Lower lobe of right lung (tissue), 2 donors: ENCODE data around the gene AHNAK2. TPM values are rescaled to one million over a fixed set of nuclear protein-coding genes. Genes with fewer than 3 reads are reported as not detected.

Source experiments
- ATAC-seq, 2 donors: fragments of 200-7000 bp; cut with Tn5 transposase; one replicate each; pipeline ENCODE4 v1.9.1; 2020 to 2022; ENCODE audit warnings: mild to moderate bottlenecking in 2 of 2, moderate library complexity in 2 of 2
- DNase-seq: peaks from one replicate; pipeline ENCODE4 v3.0.0-alpha.2; 2020
- H3K27ac ChIP-seq: fragments of 200-600 bp; one replicate; pipeline ENCODE4 v1.8.0; 2022
- H3K27me3 ChIP-seq: fragments of 200-600 bp; one replicate; pipeline ENCODE4 v1.8.0; 2022; ENCODE audit warnings: low read depth
- H3K36me3 ChIP-seq: fragments of 200-600 bp; one replicate; pipeline ENCODE4 v1.8.0; 2022; ENCODE audit warnings: mild to moderate bottlenecking
- H3K4me1 ChIP-seq: fragments of 200-600 bp; one replicate; pipeline ENCODE4 v1.8.0; 2022
- H3K4me3 ChIP-seq: fragments of 200-600 bp; one replicate; pipeline ENCODE4 v1.8.0; 2022; ENCODE audit warnings: mild to moderate bottlenecking
- H3K9me3 ChIP-seq: fragments of 200-600 bp; one replicate; pipeline ENCODE4 v1.8.0; 2022
- intact Hi-C: fragments of 100-400 bp; cut with DNase I; formaldehyde crosslinking; loops from one replicate; pipeline ENCODE4 v1.11.0; 2022
- total RNA-seq: library from RNA; stranded (reverse); fragmentation: NEBNext Ultra II Directional; extraction: Animal tissue kit (Norgen Biotek cat#: 25700); gene quantifications from one replicate; pipeline ENCODE4 v1.2.1, GENCODE V29; 2021
- TF ChIP-seq, protein P1 (sequence below): fragments of 200-600 bp; IDR thresholded peaks from one replicate; pipeline ENCODE4 v1.8.0; 2022; ENCODE audit warnings: antibody characterized with exemption, mild to moderate bottlenecking
- donor health status: DM: no; HTN: yes; CAD: no; lungs with severe emphysema.

AHNAK2 gene
- total RNA-seq, 1 donor from 2014 or later = 10.8 TPM

DNA sequence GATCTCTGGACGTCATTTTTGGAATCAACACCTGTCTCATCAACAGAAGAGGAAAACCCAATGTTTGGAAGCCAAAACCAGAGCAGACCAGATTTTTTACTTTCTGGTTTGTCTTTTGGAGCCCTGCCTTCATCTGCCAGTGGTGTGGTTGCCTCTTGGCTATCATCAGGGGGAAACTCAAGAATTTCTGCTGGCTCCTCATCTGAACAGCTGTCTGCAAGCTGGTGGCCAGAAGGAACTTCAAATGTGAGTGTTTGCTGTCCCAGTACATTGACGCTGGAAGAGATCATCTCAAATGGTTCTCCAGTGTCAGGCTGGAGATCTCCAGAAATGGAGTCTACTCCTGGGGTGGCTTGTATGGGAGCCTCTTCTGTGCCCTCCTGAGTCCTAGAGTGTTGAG is 39.7 kb downstream of the AHNAK2 start:
- Histone ChIP-seq H3K36me3 (no peaks in the 10 kb centered on the region), H3K9me3 (no peaks in the 10 kb centered on the region), H3K4me1 (peaks cover 5% of the 10 kb centered on the region), H3K4me3 (no peak overlapping the region), H3K27ac (no peak overlapping the region), H3K27me3 (peaks cover 6% of the 10 kb centered on the region)
- ATAC-seq = no peak
- DNase-seq = no peak
- TF ChIP-seq, protein P1, sequence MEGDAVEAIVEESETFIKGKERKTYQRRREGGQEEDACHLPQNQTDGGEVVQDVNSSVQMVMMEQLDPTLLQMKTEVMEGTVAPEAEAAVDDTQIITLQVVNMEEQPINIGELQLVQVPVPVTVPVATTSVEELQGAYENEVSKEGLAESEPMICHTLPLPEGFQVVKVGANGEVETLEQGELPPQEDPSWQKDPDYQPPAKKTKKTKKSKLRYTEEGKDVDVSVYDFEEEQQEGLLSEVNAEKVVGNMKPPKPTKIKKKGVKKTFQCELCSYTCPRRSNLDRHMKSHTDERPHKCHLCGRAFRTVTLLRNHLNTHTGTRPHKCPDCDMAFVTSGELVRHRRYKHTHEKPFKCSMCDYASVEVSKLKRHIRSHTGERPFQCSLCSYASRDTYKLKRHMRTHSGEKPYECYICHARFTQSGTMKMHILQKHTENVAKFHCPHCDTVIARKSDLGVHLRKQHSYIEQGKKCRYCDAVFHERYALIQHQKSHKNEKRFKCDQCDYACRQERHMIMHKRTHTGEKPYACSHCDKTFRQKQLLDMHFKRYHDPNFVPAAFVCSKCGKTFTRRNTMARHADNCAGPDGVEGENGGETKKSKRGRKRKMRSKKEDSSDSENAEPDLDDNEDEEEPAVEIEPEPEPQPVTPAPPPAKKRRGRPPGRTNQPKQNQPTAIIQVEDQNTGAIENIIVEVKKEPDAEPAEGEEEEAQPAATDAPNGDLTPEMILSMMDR = no peak
- intact Hi-C loops = no loop called here

DNA sequence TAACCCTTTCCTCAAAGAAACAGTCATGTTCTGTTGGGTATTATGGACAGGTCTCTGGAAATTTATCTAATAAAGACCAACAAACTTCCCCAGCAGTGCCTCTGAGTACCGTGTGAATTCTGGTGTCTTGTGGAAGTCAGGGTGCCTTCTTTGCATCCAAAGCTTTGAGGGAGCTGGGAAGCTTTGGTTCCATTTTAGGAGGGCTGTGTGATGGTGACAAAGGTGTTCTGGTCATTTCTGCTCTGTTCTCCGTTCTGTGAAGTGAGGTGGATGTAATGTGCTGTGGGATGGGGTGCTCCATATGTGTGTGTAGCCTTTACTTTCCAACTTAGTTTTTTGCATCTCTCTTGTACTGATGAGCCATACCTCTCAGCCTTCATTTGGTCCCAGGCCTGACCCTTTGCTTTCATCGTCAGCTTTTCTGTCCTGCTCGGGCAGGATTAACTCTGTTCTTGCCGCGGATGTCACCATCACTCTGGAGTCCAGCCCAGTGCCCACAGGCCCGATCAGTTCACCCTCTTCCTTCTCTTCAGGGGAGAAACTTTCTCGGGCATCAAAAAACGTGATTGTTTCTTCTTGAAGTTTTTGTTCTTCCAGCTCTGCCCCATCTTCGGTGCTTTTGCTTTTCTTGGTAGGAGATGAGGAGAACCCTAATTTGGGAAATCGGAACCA is 40.3 kb downstream of the AHNAK2 start:
- TF ChIP-seq, protein P1 = no peak
- peaks cover 9% of the 10 kb centered on the region for H3K4me1 ChIP-seq
- H3K27ac ChIP-seq = no peak overlapping the region
- DNase-seq (no peak), ATAC-seq (no peak)
- H3K4me3 ChIP-seq = no peak overlapping the region
- no peaks in the 10 kb centered on the region for H3K36me3 ChIP-seq
- intact Hi-C loops = no loop called here
- peaks cover 6% of the 10 kb centered on the region for H3K27me3 ChIP-seq
- no peaks in the 10 kb centered on the region for H3K9me3 ChIP-seq

DNA sequence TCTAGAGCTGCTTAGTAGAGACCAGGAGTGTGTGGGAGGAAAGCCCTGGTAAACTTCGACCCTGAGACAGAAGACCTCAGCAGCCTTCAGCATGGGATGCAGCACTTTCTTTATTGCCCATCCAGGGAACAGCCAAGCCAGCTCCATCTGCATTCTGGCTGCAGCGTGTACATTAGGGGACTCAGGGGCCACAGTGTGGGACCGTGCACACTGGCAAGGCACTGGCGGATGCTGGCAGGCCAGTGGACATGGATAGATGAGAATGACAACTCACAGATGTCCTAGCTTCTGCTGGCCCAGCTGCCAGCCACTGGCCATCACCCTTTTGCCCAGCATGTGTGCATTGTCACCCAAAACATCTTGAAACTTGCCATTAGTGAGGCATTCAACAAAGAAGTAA is 41.0 kb downstream of the AHNAK2 start:
- no peaks in the 10 kb centered on the region for H3K36me3 ChIP-seq
- no peaks in the 10 kb centered on the region for H3K9me3 ChIP-seq
- ATAC-seq (no peak), DNase-seq (no peak)
- peaks cover 6% of the 10 kb centered on the region for H3K27me3 ChIP-seq
- no peak overlapping the region for H3K27ac ChIP-seq
- TF ChIP-seq, protein P1 = no peak
- H3K4me3 ChIP-seq = no peak overlapping the region
- intact Hi-C loops = no loop called here
- H3K4me1 ChIP-seq = peaks cover 15% of the 10 kb centered on the region

DNA sequence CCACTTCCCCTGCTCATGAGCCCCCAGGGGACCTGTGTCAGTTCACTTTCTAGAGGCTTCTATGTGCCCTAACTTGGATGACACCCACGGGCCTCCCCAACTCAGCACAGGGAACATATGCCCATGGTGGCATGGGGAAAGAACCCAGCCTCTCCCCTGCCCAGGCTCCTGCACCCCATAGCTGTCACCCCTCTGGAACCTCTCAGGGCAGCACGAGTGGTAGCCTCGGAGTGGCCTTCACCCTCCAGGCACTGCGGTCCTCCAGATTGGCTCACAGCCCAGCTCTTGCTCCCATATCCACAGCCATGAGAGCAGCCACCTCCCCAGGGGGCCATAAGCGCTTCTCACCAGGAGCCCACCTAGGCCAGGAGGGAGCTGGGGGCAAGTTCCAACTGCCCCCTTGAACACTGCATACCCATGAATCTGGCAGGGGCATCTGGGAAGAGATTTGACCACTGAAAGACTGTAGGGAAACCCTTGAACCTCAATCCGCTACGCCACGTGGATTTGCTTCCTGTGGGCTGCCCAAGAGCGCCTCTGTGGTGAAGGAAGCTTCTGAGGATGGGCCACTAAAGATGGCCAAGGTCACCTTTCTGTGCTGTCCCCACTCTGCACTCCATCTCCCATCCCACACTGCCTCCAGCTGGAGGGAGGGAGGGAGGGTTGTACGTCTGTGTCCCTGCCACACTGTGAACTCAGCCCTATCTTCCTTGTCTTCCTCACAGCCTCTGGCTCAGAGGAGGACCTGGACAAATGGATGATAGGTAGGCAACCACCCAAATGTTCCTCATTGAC is 41.6 kb downstream of the AHNAK2 start:
- Histone ChIP-seq H3K27me3 (peaks cover 6% of the 10 kb centered on the region), H3K36me3 (no peaks in the 10 kb centered on the region), H3K4me3 (no peak overlapping the region), H3K27ac (no peak overlapping the region), H3K9me3 (no peaks in the 10 kb centered on the region), H3K4me1 (peaks cover 20% of the 10 kb centered on the region)
- DNase-seq (no peak), ATAC-seq (no peak)
- intact Hi-C loops = no loop called here
- TF ChIP-seq, protein P1 = no peak

DNA sequence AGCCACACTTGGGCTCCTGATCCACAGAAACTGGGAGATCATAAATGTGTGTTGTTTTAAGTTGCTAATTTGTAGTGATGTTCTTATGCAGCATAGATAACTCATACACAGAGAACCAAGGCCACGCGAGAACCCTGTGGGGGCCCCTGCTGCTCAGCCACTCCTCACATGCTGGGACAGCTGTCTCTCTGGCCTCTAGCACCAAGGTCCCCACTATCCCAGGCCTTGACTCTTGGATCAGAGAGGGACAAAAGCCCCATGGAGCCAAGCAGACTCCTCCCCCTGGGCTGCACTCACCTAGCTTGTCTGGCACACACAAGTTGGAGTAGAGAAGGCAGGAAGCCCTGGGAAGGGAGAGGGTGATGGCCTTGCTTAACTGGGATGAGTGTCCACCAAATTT is 42.2 kb downstream of the AHNAK2 start:
- Histone ChIP-seq H3K27me3 (peaks cover 6% of the 10 kb centered on the region), H3K9me3 (no peaks in the 10 kb centered on the region), H3K4me3 (no peak overlapping the region), H3K4me1 (peaks cover 20% of the 10 kb centered on the region), H3K27ac (no peak overlapping the region), H3K36me3 (no peaks in the 10 kb centered on the region)
- intact Hi-C loops = no loop called here
- ATAC-seq (no peak), DNase-seq (no peak)
- TF ChIP-seq, protein P1 = no peak
